Hippocampal formation (tissue), 2 donors: ENCODE data around the gene FAM78B.

Experiments used
- DNase-seq, 2 donors: peaks; one replicate each; lab custom pipeline; 2025; lab: John Stamatoyannopoulos, UW

FAM78B gene

GRCh38 chr1:166066107-166066506 is 100.7 kb downstream of the FAM78B start:
- no peak for DNase-seq

GRCh38 chr1:166064951-166065350 is 101.8 kb downstream of the FAM78B start:
- no peak for DNase-seq

DNA sequence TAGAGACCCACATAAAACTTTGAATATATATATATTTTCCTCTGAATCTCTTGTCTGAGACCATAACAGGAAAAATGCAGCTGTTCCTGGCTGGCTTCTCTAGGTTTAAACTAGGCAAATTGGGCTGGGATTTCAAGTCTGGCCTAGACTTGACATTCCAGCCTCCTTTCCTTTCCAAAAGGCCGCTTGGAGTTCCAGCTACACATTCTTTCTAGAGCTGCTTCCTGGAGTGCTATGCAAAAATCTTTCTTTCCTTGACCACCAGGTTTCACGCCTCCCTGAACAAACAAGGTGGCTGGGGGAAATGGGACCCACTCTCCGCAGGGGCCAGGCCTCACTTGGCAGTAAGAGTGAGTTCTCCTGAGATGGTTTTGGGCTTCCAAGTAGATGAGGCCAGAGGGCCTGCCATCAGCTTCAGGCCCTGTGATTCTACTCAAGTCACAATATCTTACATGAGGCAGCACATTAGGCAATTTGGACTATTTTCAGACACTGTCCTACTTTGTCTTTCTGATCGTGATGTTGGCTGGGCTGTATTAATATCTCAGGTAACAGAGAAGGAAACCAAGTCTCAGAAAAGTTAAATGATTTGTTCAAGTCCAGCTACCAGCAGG is 102.4 kb downstream of the FAM78B start:
- DNase-seq, result no peak

GRCh38 chr1:166063701-166064100 is 103.1 kb downstream of the FAM78B start:
- DNase-seq, result no peak

GRCh38 chr1:166062421-166063070 is 104.3 kb downstream of the FAM78B start:
- no peak for DNase-seq

DNA sequence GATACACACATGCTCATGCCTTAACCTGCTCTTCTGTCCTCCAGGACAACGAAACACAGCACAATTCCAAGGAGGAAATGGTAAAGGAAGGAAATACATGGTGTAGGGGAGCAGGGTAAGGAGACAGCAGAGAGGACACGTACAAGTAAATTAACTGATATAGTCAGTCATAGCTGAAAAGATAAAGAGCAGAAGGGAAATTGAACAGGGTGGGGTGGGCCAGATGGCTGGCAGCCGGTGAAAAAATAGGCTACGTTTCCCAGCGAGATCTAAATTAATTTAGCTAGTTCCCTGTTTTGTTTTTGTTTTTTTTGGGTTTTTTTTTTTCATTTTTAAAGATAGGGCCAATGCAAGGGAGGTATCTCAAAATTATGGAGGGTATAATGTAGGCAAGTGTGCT is 109.2 kb downstream of the FAM78B start:
- no peak for DNase-seq

- no peak for DNase-seq
Measured at GRCh38 chr1:166053395-166053794, 113.4 kb downstream of the FAM78B start.

GRCh38 chr1:166040202-166040997 is 126.4 kb downstream of the FAM78B start:
- DNase-seq, result no peak

- DNase-seq, result no peak
Measured at GRCh38 chr1:166039436-166040201, 127.2 kb downstream of the FAM78B start.

- no peak for DNase-seq
Measured at GRCh38 chr1:166036092-166036491, 130.7 kb downstream of the FAM78B start.

DNA sequence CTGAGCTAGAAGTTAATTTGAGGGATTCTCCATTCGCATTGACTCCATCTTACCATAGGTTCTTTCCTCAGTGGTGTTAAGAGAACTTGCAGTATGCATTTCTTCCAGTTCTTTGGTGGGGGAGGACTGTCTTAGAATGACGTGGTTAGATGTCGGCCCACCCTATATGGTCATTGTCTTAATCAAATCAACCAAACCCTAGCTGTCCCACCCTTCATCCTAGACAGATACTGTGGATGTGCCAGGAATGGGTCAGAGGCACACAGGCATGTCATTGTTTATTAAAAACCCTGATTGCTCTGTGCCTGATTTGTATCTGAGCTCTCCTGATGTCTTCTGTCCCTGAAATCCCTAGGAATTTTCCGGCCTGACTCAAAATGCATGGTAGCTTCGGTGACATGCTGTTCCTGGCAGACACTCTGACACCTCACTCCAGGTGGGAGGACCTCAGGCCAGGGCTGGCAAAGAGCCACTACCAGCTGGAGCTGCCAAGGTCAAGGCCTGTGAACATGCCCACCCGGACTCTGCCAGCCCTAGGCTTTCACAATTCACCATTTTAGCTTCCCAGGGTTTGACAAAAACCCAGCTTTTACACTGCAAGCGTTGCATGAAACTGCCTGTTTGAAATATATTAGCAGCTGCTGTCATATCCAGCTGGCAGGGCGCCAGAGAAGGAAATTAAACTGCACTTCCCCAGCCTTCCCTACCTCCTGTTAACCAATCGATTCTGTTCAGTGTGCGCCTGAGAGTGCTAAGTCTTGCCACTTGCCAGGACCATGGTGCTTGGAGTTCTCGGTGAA is 134.0 kb downstream of the FAM78B start:
- DNase-seq, result no peak

- DNase-seq, result no peak
Measured at GRCh38 chr1:166031932-166032571, 134.7 kb downstream of the FAM78B start.

- DNase-seq, result no peak
Measured at GRCh38 chr1:166029196-166029945, 137.4 kb downstream of the FAM78B start.

DNA sequence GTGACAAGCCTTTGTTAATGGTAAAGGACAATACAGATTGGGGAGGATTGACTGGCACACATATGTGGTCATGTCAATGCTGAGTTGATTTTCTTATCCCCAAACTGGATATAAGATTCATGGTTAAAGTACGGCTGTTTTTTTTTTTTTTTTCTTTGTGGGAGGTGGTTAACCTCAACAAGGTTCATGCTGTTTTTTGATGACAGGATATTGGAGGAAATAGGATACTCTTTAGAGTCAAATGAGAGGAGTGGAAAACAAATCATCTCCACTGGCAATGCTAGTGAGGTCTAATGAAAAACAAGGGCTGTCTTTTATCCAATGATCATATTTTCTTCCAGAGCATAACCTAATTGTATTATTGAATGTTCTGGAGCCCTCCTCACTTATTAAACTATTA is 140.2 kb downstream of the FAM78B start:
- DNase-seq, result no peak

DNA sequence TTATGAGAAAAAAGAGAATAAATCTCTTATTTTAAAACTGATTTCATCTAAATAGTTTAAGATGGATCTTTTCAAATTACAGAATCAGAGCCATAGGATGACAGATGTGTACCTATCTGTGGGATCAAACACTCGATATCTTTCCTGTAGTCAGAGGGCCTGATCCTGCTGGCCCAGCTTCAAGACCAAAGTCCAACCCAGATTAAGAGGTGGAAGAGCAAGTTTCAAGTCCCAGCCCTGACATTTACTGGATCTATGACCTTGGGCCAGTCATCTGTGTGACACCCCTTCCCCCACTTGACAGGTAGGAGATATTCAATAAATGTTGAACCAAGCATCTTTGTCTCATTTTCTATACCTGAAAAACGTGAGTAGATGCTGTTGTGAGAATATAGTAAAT is 140.7 kb downstream of the FAM78B start:
- DNase-seq, result no peak

GRCh38 chr1:166020210-166020609 is 146.6 kb downstream of the FAM78B start:
- DNase-seq, result no peak
